ENCODE measurements around the gene CA5A.

The CA5A gene

GRCh38 chr16:87847785-87848675, 88.3 kb downstream of the CA5A start:
- FAIRE-seq, result no peak

- FAIRE-seq, result no peak
These were observed 88.9 kb downstream of the CA5A start for GRCh38 chr16:87847467-87847784.

- FAIRE-seq, result no peak
These were observed 89.4 kb downstream of the CA5A start for GRCh38 chr16:87846705-87847466.

GRCh38 chr16:87845807-87846619, 90.3 kb downstream of the CA5A start:
- FAIRE-seq, result no peak

- FAIRE-seq, result no peak
These were observed 91.1 kb downstream of the CA5A start for GRCh38 chr16:87845213-87845612.

GRCh38 chr16:87844809-87845208, 91.5 kb downstream of the CA5A start:
- no peak for FAIRE-seq

- no peak for FAIRE-seq
These were observed 92.1 kb downstream of the CA5A start for GRCh38 chr16:87844120-87844733.

GRCh38 chr16:87843678-87844105, 92.6 kb downstream of the CA5A start:
- no peak for FAIRE-seq

GRCh38 chr16:87842209-87842869, 94.0 kb downstream of the CA5A start:
- FAIRE-seq, result no peak

- FAIRE-seq, result no peak
These were observed 94.8 kb downstream of the CA5A start for GRCh38 chr16:87841340-87842208.

GRCh38 chr16:87840271-87840978, 95.9 kb downstream of the CA5A start:
- no peak for FAIRE-seq

GRCh38 chr16:87839542-87840270, 96.6 kb downstream of the CA5A start:
- FAIRE-seq, result no peak

GRCh38 chr16:87838643-87839541, 97.4 kb downstream of the CA5A start:
- FAIRE-seq, result no peak

All from A204.1 (cell line).